GM12865 (cell line): Measurements from ENCODE around the gene STMP1.

Experiments
- DNase-seq: peaks from one replicate; pipeline ENCODE4 v3.0.0; 2010; ENCODE audit warnings: low read depth
- H3K4me3 ChIP-seq: 2 replicates; pipeline ENCODE4 v1.5.1; 2011; ENCODE audit warnings: mild to moderate bottlenecking, low read depth, low read length, control low read depth
- CTCF ChIP-seq: IDR thresholded peaks from 2 replicates; pipeline ENCODE4 v1.5.1; 2011; ENCODE audit warnings: low read length, control low read depth, low read depth, inconsistent platforms; ENCODE audit not compliant: insufficient read depth; ENCODE audit errors: missing control alignments

STMP1 gene

GRCh38 chr7:135650831-135651573 lies 11.3 kb upstream of the STMP1 start:
- H3K4me3 ChIP-seq, result no peak overlapping the region
- no peak for DNase-seq
- no peak for TF ChIP-seq CTCF

- TF ChIP-seq CTCF, result no peak
- DNase-seq, result no peak
- H3K4me3 ChIP-seq, result no peak overlapping the region
Measured at GRCh38 chr7:135653340-135654080, 8.8 kb upstream of the STMP1 start.

GRCh38 chr7:135658564-135658963 lies 3.8 kb upstream of the STMP1 start:
- no peak for TF ChIP-seq CTCF
- H3K4me3 ChIP-seq, result no peak overlapping the region
- no peak for DNase-seq

- no peak for TF ChIP-seq CTCF
- DNase-seq, result no peak
- no peak overlapping the region for H3K4me3 ChIP-seq
Measured at GRCh38 chr7:135659159-135659846, 3.0 kb upstream of the STMP1 start.

- H3K4me3 ChIP-seq, result peak overlapping the region; percentile 82
- DNase-seq, result no peak
- TF ChIP-seq CTCF, result no peak
Measured at GRCh38 chr7:135661311-135662122, 797 bp upstream of the STMP1 start.

- no peak for DNase-seq
- peak overlapping the region; percentile 82 for H3K4me3 ChIP-seq
- no peak for TF ChIP-seq CTCF
Measured at GRCh38 chr7:135662123-135662372, 266 bp upstream of the STMP1 start.
